ENCODE data around the gene TRHDE.

DNA sequence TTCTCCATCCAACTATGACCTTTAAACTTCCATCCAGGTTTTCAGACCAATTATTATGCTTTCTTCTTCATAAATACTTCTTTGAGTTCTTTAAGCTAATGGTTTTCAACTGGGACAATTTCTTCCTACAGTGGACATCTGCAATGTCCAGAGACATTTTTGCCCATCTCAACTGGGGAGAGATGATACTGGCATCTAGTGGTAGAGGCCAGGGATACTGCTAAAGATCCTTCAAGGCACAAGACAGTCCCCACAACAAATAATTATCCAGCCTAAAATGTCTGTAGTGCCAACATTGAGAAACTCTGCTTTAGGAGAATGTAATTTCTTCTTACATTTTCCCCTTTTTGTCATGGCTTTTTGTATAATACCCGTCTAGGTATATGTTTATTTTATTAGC lies 10.6 kb downstream of the TRHDE start:
- TF ChIP-seq, protein P1, sequence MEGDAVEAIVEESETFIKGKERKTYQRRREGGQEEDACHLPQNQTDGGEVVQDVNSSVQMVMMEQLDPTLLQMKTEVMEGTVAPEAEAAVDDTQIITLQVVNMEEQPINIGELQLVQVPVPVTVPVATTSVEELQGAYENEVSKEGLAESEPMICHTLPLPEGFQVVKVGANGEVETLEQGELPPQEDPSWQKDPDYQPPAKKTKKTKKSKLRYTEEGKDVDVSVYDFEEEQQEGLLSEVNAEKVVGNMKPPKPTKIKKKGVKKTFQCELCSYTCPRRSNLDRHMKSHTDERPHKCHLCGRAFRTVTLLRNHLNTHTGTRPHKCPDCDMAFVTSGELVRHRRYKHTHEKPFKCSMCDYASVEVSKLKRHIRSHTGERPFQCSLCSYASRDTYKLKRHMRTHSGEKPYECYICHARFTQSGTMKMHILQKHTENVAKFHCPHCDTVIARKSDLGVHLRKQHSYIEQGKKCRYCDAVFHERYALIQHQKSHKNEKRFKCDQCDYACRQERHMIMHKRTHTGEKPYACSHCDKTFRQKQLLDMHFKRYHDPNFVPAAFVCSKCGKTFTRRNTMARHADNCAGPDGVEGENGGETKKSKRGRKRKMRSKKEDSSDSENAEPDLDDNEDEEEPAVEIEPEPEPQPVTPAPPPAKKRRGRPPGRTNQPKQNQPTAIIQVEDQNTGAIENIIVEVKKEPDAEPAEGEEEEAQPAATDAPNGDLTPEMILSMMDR (IDR thresholded peaks at IDR 0.05): peak in 6 of 7 experiments; percentile 31 to 56 (median 52)
- TF ChIP-seq POLR2A (IDR thresholded peaks at IDR 0.05): no peak
